ENCODE results near the gene FAIM2. TPM values are rescaled to one million over a fixed set of nuclear protein-coding genes. Genes with fewer than 3 reads are reported as not detected.

FAIM2 gene
- total RNA-seq, 1 experiment from 2014 or later, result 0.49 TPM

DNA sequence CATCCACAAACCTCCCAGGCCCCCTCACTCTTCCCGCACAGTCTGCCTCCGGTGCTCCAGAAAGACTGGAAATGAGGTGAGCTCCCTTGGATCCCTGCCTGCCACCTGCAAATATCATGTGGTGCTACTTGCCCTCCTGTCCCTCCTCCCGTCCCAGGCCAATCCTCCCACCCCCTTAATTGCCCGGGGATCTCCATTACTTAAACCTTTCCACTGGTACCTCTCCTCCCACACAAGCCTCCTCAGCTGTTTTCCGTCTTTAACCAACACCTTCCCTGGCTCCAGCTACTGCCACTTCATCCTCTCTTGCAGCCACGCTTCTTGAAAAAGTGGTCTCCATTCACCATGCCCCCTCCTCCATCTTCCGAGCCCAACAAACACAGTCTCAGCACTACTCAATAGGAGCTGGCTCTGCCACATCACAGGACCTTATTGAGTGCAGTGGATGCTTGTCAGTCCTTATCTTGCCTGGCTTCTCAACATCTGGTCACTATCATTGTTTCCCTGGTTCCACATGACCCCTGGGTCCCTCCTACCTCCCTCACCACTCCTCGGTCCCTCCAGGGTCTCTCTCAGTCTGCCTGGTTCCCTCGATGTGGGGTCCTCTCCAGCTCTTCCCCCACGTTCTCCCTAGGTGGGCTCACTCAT lies 11.5 kb downstream of the FAIM2 start:
- DNase-seq (ENCODE audit: low read depth, low spot score) (no peak), ATAC-seq (no peak)
- CTCF ChIA-PET, result no interaction called here
- H3K4me3 ChIP-seq (ENCODE audit: low read depth in 2 of 2, low read length in 2 of 2), result no peak overlapping the region
- H3K27me3 ChIP-seq (ENCODE audit: control insufficient read depth, insufficient read depth, low read length), result no peaks in the 10 kb centered on the region
- POLR2A ChIA-PET, result no interaction called here
- no peaks in the 10 kb centered on the region for H3K9me3 ChIP-seq (ENCODE audit: control insufficient read depth, insufficient read depth, low read depth, low read length)
- in situ Hi-C loops (cut with HindIII; ENCODE audit: low pct_unique_long_range_greater_than_20kb, low sequenced_read_pairs), result no loop called here
- no peaks in the 10 kb centered on the region; the same call in 1 of the 2 replicates for H3K4me1 ChIP-seq (ENCODE audit: control insufficient read depth, insufficient read depth, low read length)
- H3K27ac ChIP-seq (ENCODE audit: low read length), result no peak overlapping the region
- BruUV-seq (replicated peaks), result no TSS peak
- TF ChIP-seq SIN3A (IDR thresholded peaks at IDR 0.05; ENCODE audit: borderline replicate concordance, insufficient read depth, low read depth, low read length) (no peak), POLR2AphosphoS5 (IDR thresholded peaks at IDR 0.05; ENCODE audit: low read depth, low read length) (no peak), TCF7L2 (IDR thresholded peaks at IDR 0.05; ENCODE audit: low read depth, low read length) (no peak)
- TF ChIP-seq, protein P1, sequence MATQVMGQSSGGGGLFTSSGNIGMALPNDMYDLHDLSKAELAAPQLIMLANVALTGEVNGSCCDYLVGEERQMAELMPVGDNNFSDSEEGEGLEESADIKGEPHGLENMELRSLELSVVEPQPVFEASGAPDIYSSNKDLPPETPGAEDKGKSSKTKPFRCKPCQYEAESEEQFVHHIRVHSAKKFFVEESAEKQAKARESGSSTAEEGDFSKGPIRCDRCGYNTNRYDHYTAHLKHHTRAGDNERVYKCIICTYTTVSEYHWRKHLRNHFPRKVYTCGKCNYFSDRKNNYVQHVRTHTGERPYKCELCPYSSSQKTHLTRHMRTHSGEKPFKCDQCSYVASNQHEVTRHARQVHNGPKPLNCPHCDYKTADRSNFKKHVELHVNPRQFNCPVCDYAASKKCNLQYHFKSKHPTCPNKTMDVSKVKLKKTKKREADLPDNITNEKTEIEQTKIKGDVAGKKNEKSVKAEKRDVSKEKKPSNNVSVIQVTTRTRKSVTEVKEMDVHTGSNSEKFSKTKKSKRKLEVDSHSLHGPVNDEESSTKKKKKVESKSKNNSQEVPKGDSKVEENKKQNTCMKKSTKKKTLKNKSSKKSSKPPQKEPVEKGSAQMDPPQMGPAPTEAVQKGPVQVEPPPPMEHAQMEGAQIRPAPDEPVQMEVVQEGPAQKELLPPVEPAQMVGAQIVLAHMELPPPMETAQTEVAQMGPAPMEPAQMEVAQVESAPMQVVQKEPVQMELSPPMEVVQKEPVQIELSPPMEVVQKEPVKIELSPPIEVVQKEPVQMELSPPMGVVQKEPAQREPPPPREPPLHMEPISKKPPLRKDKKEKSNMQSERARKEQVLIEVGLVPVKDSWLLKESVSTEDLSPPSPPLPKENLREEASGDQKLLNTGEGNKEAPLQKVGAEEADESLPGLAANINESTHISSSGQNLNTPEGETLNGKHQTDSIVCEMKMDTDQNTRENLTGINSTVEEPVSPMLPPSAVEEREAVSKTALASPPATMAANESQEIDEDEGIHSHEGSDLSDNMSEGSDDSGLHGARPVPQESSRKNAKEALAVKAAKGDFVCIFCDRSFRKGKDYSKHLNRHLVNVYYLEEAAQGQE (IDR thresholded peaks at IDR 0.05; ENCODE audit: insufficient read depth in 1 of 2, low read depth in 2 of 2, low read length in 1 of 2), result no peak
- TF ChIP-seq, protein P2, sequence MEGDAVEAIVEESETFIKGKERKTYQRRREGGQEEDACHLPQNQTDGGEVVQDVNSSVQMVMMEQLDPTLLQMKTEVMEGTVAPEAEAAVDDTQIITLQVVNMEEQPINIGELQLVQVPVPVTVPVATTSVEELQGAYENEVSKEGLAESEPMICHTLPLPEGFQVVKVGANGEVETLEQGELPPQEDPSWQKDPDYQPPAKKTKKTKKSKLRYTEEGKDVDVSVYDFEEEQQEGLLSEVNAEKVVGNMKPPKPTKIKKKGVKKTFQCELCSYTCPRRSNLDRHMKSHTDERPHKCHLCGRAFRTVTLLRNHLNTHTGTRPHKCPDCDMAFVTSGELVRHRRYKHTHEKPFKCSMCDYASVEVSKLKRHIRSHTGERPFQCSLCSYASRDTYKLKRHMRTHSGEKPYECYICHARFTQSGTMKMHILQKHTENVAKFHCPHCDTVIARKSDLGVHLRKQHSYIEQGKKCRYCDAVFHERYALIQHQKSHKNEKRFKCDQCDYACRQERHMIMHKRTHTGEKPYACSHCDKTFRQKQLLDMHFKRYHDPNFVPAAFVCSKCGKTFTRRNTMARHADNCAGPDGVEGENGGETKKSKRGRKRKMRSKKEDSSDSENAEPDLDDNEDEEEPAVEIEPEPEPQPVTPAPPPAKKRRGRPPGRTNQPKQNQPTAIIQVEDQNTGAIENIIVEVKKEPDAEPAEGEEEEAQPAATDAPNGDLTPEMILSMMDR (IDR thresholded peaks at IDR 0.05), result no peak
- no peaks in the 10 kb centered on the region for H3K36me3 ChIP-seq (ENCODE audit: control insufficient read depth, insufficient read depth, low read length)
- intact Hi-C loops (cut with micrococcal nuclease; ENCODE audit: unreplicated experiment), result no loop called here

GRCh38 chr12:49891476-49891875 lies 12.2 kb downstream of the FAIM2 start:
- no peak for DNase-seq (ENCODE audit: low read depth, low spot score)
- H3K9me3 ChIP-seq (ENCODE audit: control insufficient read depth, insufficient read depth, low read depth, low read length), result no peaks in the 10 kb centered on the region
- intact Hi-C loops (cut with micrococcal nuclease; ENCODE audit: unreplicated experiment) (no loop called here), in situ Hi-C loops (cut with HindIII; ENCODE audit: low pct_unique_long_range_greater_than_20kb, low sequenced_read_pairs) (no loop called here)
- no peak for ATAC-seq
- H3K4me3 ChIP-seq (ENCODE audit: low read depth in 2 of 2, low read length in 2 of 2), result no peak overlapping the region
- BruUV-seq (replicated peaks), result no TSS peak
- no peak for TF ChIP-seq POLR2AphosphoS5 (IDR thresholded peaks at IDR 0.05; ENCODE audit: low read depth, low read length)
- TF ChIP-seq, protein P1 (IDR thresholded peaks at IDR 0.05; ENCODE audit: insufficient read depth in 1 of 2, low read depth in 2 of 2, low read length in 1 of 2), result no peak
- TF ChIP-seq SIN3A (IDR thresholded peaks at IDR 0.05; ENCODE audit: borderline replicate concordance, insufficient read depth, low read depth, low read length), result no peak
- no peak for TF ChIP-seq TCF7L2 (IDR thresholded peaks at IDR 0.05; ENCODE audit: low read depth, low read length)
- TF ChIP-seq, protein P2 (IDR thresholded peaks at IDR 0.05), result no peak
- POLR2A ChIA-PET, result no interaction called here
- CTCF ChIA-PET, result interaction anchor here (0.5 kb wide), 1 partner anchor 417 kb away, joined by 3 read pairs; no protein-coding TSS in a partner anchor
- no peaks in the 10 kb centered on the region for H3K27me3 ChIP-seq (ENCODE audit: control insufficient read depth, insufficient read depth, low read length)
- H3K27ac ChIP-seq (ENCODE audit: low read length), result no peak overlapping the region
- H3K36me3 ChIP-seq (ENCODE audit: control insufficient read depth, insufficient read depth, low read length), result no peaks in the 10 kb centered on the region
- no peaks in the 10 kb centered on the region; the same call in 1 of the 2 replicates for H3K4me1 ChIP-seq (ENCODE audit: control insufficient read depth, insufficient read depth, low read length)

All from Panc1 (cell line).